HG03025 (cell line): ENCODE data around the gene TMEM144.
"Not testable (repeated sequence)": the region's sequence is repeated elsewhere in the genome, so short reads cannot be mapped to it uniquely, and the experiment has no call there.

Experiments
- ATAC-seq: cut with Tn5 transposase; IDR thresholded peaks from one replicate; pipeline ENCODE4 v1.9.1; 2021; ENCODE audit warnings: mild to moderate bottlenecking, moderate library complexity; ENCODE audit not compliant: unreplicated experiment, low FRiP score

Gene TMEM144

DNA sequence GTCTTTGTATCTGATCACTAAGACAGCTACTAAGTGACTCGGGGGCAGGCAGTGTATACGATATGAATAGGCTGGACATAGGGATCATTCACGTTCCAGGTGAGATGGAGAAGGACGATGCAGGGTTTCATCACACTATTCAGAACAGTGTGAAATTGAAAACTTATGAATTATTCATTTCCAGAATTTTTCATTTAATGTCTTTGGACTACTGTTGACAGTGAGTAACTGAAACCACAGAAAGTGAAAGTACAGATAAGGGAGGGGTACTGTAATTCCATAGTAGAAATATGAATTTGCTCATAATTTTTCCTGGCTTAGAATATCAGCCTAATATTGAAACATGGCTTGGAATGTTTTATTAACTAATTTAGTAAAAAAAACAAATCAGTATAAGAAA lies 24.4 kb downstream of the TMEM144 start:
- ATAC-seq, result no peak

DNA sequence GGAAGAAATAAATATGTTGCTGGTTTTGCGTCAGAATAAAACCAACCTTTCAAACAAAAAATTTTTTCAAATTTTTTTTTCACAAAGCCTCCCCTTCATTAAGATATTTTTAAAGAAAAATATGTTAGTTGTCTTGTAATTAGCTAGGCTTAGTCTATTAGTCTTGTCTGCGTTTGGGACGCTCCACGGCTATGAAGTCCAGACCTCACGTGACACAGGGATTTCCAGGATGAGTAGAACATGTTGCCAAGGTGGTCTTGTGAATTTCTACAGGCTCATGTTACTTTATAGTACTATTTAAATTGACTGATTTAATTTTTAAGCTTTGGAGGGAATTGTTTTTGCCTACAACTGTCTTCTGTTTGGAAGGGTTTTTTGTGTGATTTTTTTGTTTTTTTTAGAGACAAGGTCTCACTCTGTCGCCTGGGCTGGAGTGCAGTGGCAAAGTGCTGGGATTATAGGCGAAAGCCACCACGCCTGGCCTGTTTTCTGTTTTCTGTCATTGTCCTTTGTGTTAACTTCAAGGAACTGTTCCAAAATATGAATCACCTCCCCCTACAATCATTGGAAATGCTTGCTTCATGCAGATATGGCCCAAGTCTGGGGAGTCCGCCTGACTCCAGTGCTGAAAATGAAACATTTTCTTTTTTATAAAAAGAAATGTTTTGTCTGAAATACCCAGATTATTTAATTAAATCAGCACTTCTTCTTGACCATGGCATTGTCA lies 26.2 kb downstream of the TMEM144 start:
- no peak for ATAC-seq

DNA sequence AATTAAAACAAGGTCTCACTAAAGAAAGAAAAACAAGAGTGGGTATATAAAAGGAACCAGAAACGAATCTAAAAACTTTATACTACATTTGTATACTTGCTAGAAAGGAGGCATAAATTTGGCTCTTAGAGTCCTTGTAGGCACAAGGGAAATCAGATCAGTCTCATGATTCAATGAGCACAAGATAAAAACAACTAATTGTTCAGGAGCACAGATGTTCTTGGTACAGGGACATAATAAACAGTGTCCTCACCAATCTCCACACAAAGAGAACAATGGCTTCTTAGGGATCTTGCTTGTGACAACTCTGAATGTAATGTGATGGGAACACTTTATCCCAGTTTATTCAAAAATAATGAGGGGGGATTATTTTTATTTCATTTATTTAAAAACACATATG lies 28.3 kb downstream of the TMEM144 start:
- ATAC-seq, result no peak

DNA sequence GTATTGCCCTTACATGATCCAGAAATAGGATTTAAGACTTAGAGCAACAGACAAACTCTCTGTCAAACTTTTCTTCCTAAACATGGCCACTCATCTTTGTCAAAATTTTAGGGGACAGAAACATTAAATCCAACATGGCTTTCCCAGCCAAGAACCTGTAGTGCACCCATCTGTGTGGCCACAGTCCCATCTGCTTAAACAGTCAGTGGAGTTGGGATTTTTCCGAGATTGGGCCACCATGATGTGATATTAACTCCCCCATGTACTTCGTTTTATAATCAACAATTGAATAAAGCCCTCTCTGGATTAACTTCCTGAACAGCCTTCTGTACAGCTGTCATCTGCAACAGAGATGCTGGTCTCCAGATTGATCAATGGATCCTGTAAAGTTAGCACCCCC lies 28.9 kb downstream of the TMEM144 start:
- ATAC-seq, result no peak

DNA sequence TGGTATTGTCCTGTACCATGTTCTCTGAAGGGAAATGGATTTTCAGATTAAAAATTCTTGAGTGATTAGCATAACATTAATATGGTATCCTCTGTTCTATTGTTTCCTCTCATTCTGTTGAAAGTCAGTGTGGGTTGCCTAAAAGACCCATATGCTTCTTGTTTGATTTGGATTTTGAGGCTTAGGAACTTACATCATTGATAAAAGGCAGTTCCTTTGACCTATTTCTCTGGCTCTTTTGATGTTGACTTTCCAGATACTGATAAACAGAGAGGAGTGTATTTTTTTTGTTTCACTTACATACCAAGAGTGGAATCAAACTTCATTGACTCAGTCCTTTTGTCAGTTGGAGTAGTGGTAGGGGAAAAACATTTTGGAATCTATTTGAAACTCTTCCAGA lies 32.8 kb downstream of the TMEM144 start:
- no peak for ATAC-seq

DNA sequence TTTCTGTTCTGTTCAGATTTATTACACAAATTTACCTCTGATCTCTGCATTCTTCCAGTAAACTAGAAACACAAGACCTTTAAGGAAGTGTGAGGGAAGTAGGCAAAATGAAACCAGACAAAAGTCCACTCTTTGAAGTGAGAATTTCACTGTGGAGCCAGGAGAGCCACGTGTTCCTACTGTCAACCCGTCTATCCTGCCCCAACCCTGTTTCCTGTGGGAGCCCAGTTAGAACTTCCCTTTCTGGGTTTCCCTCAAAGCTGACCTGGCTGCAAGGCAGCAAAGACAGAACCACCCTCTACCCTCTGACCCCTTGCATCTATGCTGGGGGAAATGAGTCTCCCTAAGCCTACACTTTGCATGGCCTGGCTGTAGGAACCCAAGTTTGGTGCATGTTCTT lies 40.0 kb downstream of the TMEM144 start:
- ATAC-seq, result no peak

DNA sequence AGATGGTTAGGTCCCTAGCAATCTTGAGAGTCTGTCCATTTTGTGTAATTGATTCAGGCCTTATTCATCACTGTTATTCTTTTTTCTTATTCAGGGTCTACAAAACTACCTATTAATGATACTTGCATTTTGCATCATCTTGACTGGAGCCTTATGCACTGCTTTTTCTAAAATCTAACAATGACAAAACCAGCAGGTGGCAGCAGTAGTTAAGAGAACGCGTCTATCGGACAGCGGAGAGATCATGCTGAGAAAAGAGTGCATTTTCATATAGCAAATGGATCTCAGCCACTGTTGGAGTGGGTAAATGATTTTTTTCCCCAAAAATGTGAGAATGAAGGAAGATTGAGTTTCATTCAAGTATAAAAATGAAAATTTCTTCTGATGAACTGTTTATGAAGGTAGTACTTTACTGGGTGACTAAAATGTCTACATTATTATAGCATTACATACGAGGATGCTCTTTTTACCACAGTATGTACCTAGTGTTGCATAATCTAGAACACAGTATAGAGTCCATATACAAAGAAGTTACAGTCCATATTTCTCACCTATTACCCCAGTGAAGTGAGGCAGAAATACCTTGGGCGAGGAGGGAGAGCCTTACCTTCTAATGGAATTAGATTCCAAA lies 43.2 kb downstream of the TMEM144 start:
- peak; percentile 65 for ATAC-seq

DNA sequence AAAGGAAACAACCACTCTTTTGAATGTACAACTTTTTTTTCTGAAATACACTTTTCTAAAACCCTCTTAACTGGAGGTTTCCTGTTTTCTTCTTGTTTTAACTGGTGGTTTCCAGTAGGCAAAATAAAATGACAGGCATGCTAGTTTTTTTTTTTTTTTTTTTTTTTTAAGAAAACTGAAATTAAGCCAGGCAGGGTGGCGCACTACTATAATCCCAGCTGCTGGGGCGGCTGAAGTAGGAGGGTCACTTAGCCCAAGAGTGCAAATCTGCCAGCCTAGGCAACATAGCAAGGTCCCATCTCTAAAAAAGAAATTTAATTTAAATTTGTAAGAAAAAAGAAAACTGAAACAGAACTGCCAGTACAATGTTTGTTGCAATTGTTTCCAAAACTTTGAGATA lies 44.0 kb downstream of the TMEM144 start:
- no peak for ATAC-seq

DNA sequence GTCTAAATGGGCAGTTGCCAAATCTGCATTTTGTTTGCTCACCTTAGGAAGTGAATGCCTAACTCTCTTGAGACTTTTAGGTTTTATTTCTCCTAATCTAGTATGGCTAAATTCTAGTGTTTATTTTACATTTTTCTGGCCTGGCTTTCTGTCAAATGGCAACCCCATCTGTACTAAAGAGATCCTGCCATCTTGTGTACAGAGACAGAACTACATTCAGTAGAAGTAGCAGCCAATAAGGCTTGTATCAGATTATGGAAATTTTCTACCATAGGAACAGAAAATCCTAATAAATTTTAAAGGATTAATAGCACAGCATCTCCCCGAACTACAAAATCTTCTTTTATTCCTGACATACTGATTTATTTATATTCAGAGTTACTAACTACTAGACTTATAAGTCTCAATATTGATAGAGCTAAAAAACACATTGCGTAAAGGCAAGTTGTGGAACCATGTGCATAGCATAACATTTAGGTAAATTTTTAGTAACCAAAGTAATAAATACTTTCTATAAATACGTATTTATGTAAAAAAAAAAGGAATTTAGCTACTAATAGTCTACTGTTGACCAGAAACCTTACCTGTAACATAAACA lies 45.5 kb downstream of the TMEM144 start:
- ATAC-seq, result no peak

DNA sequence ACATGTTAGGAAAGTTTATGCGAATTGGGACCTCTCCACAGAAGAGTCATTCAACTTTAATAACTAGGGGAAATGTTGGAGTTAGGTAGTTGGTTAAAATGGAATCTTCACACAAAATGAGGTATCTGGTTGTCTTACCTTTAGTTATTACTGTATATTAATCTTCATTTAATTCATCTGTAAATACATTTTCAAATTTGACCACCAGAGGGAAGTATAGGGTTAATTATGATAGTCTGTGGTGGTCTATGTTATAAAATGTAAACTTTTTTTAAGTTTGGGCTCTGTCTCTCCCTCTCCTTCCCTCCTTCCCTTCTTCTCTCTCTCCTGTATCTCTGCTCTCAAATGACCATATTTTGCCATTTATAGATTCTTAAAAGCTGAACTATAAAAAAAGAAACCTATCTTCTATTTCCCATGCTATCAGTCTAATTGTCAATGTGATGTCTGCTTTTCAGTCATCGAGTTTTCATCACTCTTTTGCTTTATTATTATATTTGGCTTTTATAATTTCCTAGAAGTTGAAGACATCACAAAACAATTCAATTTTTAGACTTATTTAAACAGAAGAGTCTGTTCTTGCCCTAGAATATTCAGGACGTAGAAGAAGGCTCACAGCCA lies 49.8 kb downstream of the TMEM144 start:
- no peak for ATAC-seq

DNA sequence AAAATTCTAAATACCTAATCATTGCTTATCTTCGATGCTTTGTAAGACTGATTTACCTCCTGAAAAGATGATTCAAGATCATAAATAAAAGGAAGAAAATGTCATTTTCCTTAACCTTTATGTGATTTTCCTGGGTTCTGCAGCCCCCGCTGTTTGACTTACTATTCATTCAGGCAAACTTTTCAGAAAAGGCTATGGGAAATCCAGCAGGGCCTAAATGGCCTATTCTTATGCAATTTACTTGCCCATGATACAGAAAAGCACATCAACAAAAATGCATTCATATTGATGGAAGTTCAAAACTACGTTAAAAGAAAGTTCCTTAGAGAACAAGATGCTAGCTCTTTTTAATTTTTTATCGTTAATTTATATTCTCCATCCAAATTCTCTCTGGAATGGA lies 51.2 kb downstream of the TMEM144 start:
- ATAC-seq, result no peak

DNA sequence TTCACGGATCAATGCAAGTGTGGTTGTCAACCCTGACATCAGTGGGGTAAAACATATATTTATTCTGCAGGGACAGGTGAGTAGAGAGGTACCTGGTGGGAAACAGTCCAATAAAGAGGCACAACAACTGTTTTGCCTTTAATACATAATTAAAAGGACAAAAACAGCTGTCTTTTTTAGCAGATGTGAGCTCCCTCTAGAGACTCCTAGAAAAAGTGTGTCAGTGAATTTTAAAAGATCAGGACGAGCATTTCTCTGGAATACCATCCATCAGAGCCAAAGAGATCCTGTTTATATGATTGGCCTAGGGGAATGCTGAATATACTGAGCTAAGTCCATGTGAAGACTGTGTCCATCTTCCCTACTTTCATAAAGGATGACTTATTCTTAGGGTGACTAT lies 58.3 kb downstream of the TMEM144 start:
- no peak for ATAC-seq

DNA sequence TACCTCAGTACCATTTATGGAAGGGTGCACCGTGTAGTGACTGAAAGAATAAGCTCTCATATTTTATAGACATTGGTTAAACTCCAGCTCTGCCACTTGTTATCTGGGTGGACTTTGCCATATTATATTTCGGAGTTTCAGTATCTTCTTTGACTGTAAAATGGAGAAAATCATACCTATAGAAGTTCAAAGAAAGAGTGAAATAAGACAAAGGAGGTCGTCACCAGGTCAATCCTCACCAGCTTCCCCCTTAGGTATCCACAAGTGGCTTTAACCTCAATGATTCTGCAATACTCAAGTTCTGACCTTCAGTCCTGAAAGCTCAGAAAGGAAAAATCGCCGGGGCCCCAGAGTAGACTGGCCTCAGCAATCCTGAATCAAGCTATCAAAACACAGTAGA lies 64.3 kb downstream of the TMEM144 start:
- ATAC-seq, result no peak

DNA sequence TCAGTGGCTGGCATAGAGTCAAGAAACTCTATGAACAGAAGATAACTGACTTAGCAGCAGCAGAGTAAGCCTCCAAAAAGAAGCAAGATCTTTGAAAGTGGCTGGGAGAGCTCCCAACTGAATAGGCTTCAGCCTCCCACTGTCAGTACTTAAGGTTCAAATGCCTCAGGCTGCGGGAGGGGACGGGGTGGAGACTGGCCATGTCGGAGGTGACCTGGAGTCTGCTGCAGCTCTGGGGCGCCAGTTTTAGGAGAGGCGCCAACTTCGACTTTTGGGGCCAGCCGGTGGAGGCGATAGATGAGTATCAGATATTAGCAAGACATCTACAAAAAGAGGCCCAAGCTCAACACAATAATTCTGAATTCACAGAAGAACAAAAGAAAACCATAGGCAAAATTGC lies 67.3 kb downstream of the TMEM144 start:
- no peak for ATAC-seq

DNA sequence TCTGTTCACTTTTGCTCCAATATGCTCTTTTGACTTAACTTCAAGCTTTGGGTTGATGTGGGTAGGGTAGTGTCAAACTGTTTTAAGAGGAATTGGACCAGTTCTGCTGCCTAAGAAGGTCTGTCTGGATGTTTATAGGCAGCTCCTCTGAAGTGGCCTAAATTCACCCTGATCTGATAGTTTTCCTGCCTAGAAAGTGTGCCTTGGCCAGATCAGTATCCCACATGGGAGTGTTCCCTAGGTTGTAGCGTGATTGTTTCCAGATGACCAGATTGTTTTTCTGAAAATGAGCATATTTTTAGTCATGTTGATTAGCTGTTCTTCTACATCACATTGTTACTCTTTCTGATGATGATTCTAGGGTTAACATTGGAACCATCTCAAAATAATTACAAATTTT lies 68.8 kb downstream of the TMEM144 start:
- not testable (repeated sequence) for ATAC-seq

DNA sequence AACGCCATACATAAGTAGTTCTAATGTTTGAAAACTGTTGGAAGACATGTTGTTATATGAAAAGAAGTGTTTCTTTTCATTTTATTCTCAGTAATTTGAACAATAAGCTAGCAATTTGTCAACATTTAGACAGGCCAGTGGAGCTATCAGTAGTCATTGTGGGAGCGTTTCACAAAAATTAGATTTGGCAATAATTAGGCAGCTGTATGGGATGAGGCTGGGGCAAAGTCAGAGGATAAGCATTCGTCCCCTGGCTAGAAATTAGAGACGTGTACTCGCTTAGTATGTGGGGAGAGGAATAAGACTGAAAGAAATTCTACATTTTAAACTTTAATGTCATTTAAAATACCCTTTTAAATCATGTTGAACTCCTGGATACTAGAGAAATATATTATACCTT lies 70.6 kb downstream of the TMEM144 start:
- ATAC-seq, result no peak

DNA sequence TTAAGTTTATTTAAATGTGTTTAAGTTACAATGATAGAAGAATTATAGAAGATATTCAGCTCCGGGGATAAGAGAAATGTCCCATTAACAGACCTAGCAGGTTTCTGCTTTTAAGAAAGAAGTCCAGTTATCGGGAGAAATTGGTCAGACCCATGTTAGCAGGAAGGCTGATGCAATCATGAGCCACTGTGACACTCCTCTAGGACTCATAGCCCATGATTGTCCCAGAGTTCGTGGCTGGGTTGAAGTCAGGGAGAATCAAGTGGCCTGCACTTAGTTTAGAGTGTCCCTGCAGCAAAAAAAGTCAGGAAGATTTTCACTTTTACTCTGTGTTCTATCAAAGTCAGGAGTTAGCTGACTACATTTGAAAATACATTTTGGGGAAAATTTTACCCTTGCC lies 72.0 kb downstream of the TMEM144 start:
- no peak for ATAC-seq

DNA sequence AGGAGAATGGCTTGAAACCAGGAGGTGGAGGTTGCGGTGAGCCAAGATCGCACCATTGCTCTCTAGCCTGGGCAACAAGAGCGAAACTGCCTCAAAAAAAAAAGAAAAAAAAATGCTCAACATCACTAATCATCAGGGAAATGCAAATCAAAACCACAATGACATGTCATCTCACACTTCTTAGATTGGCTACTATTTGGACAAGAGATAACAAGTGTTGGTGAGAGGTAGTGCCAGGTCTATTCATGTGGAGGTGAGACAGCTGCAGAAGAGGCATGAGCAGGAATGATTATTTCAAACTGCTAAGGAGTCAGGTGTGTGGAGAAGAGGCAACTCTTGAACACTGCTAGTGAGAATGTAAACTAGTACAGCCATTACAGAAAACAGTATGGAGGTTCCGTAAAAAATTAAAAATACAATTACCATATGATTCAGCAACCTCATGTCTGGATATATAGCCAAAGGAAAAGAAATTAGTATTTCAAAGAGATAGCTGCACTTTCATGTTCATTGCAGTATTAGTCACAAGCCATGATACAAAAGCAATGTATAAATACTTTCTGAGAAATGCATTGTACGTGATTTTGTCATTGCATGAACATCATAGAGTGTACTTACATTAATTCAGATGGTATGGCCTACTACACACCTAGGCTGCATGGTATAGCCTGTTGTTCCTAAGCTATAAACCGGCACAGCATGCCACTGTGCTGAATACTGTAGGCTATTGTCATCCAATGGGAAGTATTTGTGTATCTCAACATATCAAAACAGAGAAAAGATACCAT lies 75.3 kb downstream of the TMEM144 start:
- ATAC-seq, result no peak

DNA sequence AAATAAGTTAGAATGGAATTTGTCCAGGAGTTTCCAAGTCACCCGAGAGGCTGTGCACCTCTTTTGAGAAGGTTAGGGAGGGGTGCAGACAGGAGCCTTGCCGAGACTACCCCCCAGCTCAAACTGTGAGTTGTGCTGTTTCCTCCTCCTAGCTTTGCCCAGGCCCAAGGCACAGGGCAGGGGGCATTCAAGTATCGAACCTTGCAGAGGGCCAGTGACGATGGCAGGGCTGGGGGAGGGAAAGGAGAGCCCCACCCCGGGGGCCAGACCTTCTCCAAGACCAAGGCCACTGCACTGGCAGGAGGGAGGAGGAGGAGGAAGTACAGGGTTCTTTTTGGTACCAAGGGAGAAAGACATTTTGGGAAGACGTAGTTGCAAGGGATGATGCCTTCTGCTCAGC lies 80.6 kb downstream of the TMEM144 start:
- no peak for ATAC-seq

DNA sequence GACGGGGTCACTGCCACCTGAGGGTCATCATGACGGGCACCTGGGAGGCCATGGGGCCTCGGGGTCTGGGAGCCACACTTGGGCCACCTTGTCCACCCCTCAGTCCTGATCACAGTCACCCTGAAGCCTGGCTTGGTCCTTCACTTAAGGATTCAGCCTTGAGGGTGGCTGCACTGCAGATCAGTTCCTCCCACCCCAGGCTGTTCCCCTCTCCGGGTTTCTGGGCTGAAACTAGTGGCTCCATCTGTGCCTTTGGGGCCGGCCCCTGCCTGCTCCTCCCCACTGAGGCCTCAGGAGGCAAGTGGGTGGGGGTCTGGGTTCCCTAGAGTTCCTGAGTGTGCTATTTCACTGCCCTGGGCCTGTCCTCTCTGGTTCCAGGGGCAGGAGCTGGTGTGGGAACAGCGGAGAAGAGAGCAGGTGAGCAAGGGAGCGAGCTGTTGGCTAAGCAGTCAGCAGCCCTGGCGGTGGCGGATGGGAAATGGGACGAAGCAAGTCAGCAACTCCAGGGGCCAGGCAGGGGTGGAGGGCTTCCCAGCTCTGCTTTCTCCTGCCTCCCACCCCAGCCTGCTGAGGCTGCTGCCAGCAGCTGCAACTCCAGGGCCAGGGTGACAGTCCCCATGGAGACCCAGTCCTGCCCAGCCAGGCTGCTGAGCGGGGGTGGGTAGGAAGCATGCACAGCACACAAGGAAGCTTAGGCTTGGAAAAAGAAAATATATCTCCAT lies 81.2 kb downstream of the TMEM144 start:
- ATAC-seq, result no peak
